ENCODE measurements around the gene MICALL1.

MICALL1 gene, protein sequence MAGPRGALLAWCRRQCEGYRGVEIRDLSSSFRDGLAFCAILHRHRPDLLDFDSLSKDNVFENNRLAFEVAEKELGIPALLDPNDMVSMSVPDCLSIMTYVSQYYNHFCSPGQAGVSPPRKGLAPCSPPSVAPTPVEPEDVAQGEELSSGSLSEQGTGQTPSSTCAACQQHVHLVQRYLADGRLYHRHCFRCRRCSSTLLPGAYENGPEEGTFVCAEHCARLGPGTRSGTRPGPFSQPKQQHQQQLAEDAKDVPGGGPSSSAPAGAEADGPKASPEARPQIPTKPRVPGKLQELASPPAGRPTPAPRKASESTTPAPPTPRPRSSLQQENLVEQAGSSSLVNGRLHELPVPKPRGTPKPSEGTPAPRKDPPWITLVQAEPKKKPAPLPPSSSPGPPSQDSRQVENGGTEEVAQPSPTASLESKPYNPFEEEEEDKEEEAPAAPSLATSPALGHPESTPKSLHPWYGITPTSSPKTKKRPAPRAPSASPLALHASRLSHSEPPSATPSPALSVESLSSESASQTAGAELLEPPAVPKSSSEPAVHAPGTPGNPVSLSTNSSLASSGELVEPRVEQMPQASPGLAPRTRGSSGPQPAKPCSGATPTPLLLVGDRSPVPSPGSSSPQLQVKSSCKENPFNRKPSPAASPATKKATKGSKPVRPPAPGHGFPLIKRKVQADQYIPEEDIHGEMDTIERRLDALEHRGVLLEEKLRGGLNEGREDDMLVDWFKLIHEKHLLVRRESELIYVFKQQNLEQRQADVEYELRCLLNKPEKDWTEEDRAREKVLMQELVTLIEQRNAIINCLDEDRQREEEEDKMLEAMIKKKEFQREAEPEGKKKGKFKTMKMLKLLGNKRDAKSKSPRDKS

DNA sequence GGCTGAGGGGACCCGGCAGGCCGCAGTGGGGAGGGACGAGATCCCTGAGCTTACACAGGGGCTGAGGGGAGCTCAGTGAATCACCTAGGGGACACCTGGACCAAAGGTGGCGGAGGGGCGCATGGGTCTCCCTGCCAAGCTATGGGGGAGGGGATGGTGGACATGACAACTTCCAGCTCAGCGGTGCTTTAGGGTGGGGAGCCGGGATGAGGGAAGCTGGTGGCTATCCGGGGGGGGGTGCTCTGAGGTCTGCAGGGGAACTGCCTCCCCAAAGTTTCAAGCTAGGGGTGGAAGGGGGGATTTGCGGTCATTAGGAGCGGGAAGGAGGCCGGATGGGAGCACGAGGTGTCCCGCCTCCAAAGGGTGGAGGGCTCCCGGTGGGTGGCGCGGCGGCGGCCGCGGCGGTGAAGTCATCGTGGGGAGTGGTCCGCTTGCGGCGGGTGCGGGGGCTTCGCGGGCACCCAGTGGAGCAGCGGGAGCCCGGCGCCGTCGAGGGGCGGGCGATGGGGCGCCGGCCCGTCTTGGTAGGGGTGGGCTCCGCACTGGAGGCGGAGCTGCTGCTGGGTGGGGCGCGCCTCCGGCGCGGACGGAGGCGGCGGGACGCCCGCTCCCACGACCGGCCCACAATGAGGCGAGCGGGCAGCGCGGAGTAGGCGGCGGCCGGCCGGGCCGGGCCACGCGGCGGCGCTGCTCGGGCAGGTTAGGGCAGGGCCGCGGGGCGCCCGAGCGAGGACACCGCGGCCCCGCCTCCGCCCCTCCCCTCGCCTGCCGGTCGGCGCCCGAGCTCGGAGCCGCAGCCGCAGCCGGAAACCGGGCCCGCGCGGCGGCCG, at the start of gene MICALL1:
MICALL1 (plus strand) TSS at position 764 of the 830 bp plus-strand sequence. CDS start 126 bp downstream, outside the sequence.
- DNase-seq: peak; percentile 61

DNA sequence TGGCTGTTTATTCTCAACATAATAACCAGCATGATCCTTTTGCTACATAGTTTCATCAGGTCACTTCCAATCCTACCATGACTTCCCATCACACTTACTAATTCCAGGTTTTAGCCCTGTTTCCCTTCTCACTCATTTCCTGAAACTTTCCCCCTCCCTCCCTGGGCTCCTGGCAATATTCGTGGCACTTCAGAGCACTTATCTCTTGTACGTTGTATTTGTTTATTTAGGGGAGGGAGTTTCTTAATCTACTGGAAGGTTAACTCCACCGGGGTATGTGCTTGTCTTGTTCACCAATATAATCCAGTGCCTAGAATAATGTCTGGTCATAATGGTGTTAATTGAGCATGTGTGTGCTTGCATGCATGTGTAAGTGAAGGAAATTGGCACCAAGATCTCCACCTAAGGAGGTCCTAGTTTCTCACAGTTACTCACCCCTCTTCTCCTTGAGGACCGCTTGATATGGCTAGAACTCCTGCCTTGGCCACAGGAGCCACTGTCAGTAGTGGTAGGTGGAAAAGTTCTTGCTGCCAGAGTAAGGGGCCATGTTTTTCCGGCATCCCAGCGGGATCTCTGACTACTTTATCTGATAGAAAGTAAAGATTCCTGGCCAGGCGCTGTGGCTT, 45.2 kb upstream of the MICALL1 start:
- DNase-seq: no peak

DNA sequence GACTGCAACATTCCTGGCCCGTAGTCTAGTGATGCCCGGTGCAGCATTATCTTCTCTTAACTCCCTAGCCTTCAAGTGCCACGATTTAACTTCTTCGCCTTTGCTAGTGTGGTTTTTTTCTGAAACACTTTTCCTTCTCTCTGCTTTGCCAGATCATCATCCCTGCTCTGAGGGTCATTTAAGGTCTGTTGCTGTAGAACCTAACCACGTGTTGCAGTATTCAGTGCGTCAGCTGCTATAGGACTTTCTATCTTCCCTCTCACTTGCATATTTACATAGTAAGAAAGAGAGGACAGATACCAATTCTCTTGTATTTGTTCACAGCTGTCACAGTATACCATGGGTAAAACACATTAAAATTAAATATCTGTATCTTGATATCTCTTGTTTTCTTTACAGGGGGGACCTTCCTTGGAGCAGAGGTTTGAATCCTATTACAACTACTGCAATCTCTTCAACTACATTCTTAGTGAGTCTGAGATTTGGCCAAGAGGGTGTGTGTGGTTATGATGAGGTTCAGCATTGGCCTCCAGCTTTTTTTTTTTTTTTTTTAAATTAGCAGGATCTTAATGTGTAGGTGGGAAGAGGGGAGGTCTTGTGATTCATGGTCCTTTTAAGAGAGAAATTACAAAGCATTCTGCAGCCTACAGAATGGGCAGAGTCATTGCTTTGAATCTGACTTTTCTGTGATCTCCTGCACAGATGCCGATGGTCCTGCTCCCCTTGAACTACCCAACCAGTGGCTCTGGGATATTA, 43.3 kb upstream of the MICALL1 start:
- no peak for DNase-seq

DNA sequence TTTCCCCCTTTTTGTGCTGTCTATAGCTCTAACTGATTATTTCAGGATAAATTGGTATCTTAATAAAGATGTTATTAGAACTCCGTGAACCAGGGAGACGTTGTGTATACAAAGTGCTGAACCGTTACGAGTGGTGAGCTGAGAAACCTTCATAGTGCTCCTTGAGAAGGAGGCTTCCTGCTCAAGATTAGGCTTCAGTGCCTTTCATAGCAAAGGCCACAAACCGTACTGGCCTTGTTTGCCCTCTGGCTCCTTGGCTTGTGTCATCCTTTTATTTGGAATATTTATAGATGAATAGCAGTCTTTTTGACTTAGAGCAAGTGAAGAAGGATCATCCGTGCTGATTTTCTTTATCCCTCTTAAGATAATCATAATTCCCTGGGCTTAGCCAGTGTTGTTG, 40.6 kb upstream of the MICALL1 start:
- DNase-seq: peak; percentile 70

DNA sequence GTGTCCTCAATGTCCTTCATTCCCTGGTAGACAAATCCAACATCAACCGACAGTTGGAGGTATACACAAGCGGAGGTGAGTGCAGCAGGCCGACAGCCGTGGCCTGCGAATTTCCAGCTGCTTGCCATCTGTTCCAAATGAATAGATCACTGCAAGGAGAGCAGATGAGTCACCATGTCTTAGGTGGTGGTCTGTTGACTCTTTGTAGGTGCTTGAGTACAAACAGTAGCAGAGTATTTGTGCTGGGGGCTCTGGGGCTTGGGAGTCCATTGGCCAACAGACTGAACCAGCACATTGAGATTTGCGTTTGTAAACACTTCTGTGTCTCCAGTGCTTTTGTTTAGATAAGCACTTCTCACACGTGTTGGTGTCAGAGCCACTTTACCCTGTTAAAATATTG, 35.8 kb upstream of the MICALL1 start:
- DNase-seq: peak; percentile 21

DNA sequence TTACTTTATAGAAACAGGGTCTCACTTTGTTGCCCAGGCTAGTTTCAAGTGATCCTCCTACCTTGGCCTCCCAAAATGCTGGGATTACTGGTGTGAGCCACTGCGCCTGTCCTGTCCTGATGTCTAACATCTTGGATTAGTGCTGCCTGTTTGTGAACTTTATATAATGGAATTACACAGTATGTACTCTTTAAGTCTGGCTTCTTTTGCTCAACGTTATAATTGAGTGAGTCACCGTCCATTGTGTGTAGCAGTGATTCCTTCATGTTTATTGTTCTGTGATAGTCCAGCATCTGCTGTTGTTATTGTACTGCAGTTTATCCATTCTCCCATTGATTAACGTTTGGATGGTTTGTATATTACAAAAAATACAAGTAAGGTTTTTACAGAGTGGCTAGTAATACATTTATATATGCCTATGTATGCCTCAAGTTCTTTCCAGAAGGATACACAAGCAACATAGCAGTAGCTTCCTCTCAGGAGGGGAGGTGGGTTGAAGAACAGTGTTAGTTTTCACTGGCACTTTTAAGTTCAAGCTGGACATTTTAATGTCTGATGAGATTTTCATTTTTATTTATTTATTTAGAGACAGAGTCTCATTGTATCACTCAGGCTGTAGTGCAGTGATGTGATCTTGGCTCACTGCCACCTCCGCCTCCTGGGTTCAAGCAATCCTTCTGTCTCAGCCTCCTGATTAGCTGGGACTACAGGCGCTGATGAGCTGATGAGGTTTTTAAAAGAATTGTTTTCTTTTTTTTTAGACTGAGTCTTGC, 25.2 kb upstream of the MICALL1 start:
- DNase-seq: no peak

DNA sequence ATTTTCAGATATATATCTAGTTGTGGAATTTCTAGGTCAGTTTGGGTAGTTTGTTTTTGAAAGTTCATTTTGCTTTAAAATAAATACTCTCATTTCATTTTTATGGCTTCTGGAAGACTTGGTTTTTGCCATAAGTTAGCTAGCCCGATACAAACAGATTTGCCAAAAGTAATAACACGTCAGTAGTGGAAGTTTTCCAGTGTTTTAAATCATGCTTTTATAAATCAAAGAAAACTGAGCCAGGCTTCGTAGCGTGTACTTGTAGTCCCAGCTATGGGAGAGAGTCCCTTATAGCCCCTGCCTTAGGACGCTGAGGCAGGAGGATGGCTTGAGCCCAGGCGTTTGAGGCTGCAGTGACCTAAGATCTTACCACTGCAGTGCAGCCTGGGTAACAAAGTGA, 21.7 kb upstream of the MICALL1 start:
- no peak for DNase-seq

DNA sequence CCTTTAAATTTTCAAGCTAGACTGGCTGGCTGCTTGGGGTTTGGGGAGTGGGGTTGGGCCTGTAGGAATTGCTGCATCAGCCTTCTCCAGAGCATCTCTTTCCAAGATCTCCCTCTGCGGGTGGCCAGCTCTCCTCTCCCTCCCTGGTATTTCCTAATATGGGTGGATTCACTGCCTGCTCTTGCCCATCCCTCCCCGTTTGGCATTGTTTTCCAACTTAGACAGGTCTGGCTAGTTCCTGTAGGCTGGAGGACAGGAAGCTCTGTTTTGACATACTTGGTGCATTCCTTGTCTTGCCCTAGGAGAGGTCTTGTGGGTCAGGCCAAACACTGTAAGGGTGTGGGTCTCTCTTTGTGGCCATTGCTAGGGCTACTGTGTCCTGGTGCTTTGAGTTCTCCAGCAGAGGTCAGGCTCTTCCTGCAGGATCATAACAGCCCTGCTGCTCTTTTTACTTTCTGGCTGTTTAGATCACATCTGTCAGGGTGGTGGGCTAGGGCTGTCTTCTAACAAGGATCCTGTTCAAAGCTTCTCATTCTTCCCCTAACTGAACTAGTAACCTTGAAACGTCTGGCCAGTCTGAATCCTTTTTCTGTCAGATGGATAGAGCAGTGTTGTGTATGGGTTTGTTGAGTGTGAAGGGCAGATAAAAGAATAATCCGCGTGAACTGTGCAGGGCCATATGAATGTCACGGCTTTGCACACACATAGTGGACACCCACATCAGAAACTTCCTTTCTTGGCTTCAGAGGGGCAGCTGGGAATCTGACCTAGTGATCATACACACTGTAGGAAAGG, 18.3 kb upstream of the MICALL1 start:
- DNase-seq: no peak

DNA sequence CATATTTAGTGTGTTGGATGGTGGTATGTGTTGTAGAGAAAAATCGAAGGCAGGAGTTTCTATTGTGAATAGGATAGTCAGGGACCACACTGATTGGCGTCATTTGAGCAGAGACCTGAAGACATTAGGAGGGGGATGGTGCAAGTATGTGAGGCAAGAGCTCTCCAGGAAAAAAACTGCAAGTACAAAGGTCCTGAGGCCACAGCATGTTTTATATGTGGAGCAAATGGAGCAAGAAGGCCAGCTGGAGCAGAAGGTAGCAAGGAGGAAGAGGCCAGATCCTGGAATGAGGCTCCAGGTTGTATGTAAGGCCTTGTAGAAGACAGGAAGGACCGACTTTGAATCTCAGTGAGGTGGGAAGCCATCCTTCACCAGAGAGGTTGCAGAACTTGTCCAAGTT, 14.2 kb upstream of the MICALL1 start:
- DNase-seq: no peak

DNA sequence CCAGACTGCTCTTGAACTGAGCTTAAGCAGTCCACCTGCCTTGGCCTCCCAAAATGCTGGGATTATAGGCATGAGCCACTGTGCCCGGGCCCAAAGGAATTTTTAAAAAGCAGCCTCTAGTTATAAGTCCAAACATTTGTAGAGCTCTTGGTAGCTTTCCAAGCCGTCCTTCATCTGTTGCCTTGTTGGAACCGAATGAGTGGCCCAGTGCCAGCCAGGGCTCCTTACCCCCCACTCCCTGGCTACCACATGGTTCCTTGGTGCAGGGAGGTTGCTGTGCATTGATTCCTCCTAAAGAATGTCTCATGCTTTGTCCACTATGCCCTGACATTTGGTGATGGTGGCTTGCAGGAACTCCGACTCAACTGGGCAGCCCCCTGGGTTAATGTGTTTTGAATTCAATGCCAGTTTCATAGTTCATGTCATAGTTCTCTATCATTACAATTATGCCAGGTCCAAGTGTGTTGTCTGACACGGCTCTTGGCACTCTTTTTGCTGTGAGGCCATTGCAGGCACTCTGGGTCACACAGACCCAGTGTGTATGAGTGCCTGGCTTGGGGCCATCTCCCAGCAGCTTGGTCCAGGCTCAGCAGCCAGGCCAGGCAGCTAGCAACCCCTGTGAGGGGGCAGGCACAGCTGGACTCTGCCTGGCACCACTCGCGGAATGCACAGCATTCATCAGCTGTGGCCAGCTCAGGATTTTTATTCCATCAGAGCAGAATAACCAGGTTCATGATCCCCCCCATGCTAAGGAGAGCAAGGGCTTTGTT, 13.3 kb upstream of the MICALL1 start:
- no peak for DNase-seq

DNA sequence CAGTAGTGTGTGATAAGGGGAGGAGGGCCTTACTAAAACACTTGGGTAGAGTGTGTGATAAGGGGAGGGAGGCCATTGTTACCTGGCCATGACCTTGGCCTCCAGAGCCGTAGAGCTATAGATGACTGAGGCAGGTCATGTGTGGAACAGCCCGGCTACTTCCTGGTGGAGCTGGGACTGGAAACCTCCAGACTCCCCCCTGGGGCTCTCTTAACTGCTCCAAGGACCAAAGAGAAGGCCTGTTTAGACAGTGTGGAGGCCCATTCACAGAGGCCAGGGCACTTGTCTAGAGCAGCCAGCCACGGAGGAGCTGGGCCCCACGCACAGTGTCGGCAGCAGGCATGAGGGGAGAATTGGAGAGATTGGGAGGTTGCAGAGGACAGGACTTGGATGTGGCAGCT, 12.5 kb upstream of the MICALL1 start:
- DNase-seq: no peak

DNA sequence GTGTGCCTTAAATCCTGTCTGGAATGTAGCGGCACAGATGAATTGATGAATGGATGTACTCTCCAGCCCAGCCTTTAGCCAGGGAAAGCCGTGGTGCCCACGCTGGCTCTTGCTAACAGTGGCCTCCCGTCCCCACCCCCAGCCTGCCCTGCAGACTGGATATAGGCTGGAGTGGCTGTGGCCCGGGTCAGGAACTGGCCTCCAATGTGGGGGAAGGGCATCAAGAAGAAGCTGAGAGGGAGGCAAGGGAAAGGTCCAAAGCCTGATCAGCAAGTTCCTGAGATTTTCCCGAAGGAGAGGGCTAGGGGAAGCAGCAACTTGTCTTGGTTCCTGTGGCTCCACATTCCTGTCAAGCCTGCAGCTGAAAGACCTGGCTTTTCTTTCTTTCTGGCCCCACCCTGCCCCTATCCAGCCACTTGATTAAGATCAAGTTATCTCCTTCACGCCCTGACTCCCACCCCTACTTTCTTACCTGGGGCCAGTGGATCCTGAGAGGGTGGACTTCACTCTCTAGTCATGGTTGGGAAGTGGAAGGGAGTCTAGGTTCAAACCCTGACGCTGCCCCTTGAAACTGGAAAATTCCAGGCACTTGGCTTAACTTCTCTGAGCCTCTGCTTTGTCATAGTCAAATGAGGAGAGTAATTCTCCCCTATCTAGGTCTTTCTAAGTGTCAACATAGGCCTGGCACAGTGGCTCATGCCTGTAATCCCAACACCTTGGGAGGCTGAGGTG, 11.0 kb upstream of the MICALL1 start:
- DNase-seq: no peak

DNA sequence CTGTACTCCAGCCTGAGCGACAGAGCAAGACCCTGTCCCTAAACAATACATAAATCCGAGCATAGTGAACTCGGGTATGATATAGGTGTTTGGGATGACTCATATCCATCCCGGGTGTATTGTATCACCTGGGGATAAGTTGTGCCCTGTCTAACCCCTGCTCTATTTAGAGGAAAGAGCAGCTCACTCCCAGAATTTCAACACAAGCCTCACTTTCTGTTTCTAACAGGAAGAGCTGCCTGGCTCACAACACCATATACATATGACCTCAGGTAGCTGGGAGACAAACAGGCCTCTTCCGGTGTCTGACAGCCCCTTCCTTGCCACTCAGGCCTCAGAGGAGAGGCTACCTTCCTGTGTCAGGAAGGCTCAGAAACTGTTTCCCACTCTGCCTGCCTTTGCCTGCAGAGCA, 9.9 kb upstream of the MICALL1 start:
- no peak for DNase-seq

DNA sequence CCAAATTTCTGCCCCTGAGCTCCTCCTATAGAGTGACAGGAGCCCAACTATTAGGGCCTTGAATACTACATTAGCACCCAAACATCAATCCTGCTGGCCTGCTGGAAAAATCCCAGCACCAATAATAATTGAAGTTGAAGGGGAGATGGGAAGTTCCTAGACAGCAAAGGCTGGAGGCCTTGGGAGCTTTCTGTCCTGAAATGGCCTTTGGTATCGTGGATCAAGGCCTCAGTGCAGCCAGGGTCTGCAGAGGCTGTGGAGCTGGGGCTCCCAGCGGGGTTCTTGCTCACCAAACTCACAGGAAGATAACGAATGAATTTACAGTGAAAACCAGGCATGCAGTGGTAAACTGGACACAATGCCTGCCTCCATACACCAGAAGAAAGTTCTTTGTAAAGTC, 9.2 kb upstream of the MICALL1 start:
- no peak for DNase-seq

DNA sequence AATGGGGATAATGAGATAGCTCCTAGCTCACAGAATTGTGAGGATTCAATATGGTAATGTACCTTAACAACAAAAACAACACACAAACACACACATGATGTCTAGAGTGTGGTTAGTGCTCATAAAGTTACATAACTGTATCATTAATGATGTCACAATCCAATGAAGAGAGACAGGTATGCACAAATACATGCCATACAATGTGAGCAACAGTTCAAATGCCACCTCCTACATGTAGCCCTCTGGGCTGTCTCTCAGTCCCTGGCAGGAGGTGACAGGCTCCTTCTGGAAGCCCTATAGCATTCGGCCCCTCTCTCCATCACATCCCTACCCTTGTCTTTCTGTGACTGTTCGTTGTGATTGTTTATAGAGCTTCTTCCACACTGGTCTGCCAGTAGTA, 8.3 kb upstream of the MICALL1 start:
- no peak for DNase-seq

DNA sequence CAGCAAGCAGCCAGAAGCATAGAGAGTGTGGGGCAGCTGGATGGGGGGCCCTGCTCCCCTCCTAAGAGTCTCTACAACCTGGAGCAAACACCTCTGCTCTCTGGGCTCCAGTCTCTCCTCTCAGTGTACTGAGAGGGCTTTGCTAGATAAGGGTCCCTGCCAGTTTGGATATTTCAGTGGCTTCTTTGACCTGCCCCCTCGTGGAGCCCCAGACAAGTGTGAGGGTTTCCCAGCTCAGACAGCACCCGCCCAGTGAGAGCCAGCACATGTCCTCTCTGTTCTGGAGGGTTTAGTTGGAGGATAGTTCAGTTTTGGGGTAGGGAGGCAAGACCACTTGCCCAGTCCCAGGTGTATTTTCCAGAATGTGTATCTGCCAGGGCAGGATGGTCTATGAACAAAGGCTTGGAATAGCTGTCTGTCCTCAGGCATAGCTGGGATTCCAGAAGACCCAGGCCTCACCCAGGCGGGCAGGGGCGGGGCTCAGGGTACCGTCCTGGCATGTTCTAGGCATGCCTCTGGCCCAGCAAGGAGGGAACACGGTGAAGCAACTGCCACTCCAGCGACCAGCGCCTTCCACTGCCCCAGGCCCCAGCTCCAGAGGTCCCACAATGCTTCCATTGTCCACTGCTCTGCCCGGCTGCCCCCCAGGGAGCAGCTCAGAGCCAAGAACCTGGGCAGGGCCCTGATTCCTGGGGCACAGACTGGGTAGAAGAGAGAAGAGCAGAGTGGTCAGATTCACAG, 7.5 kb upstream of the MICALL1 start:
- DNase-seq: no peak

DNA sequence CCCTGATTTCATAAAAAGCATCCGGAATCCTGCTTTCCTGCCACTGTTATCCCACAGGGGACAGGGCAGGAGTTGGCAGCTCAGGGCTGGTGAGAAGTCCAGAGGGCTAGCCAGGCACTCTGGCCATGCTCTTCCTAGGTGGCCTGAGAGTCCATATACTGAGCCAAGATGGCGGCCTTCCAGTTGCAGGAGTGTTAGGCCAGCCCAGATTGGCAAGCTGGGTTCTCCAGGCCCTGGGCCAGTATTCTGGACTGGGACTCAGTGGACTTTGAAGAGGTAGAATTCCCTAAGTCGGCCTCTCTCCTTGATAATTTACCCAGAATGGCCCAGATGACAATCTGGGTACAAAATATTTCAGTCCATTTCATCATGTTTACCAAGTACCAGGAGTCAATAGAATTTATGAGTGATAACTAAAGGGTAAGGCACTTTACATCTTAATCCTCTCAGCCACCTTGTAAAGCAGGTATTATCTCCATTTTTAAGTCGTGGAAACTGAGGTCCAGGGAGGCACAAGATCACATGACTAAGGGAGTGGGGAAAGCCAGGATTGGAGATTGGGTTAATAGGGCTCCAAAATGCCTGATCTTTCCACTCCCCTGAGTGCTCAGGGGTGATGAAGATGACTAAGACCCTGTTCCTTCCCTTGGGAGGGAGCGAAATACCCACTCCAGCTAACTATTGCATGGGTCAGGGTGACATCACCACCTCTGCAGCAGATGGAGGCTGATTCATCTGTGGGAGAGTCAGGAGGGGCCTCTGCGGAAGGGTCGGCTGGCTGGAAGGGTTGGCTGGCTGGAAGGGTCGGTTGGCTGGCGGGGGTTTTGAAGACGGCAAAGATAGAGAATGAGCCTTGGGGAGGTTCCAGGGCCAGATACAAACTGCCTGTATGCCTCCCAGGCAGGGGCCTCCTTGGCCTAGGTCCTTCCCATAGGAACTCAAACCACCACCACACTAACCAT, 1.2 kb upstream of the MICALL1 start:
- peak; percentile 52 for DNase-seq

Measured in NCI-H82 (cell line).